ENCODE results near the gene JARID2. TPM values are rescaled to one million over a fixed set of nuclear protein-coding genes. Genes with fewer than 3 reads are reported as not detected.

Gene JARID2
- total and polyA plus RNA-seq, 2 of the 8 experiments (the other 6 are each of a cell fraction or from before 2014, with no cell fraction given), result 60.1 to 239 TPM

DNA sequence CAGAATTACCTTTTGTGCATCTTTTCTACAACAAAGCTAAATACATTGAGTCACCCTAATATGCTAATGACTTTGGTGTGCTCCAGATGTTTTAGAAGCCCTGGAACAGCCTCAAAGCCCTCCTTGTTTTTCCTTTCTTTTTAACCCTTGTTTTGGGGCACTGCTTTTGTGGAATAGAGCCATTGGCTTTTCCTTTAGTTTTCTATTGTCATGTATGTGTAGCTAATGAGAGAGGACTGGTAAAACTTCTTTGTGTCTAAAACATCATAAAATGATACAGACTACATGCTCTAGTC, 158.8 kb downstream of the JARID2 start (continued):
- TF ChIP-seq, protein P1, sequence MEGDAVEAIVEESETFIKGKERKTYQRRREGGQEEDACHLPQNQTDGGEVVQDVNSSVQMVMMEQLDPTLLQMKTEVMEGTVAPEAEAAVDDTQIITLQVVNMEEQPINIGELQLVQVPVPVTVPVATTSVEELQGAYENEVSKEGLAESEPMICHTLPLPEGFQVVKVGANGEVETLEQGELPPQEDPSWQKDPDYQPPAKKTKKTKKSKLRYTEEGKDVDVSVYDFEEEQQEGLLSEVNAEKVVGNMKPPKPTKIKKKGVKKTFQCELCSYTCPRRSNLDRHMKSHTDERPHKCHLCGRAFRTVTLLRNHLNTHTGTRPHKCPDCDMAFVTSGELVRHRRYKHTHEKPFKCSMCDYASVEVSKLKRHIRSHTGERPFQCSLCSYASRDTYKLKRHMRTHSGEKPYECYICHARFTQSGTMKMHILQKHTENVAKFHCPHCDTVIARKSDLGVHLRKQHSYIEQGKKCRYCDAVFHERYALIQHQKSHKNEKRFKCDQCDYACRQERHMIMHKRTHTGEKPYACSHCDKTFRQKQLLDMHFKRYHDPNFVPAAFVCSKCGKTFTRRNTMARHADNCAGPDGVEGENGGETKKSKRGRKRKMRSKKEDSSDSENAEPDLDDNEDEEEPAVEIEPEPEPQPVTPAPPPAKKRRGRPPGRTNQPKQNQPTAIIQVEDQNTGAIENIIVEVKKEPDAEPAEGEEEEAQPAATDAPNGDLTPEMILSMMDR (IDR thresholded peaks at IDR 0.05; ENCODE audit: control extremely low read depth in 1 of 3, insufficient read depth in 1 of 3, low read depth in 1 of 3, low read length in 3 of 3), result no peak
- TF ChIP-seq RNF2 (IDR thresholded peaks at IDR 0.05; ENCODE audit: borderline replicate concordance, low read depth, low read length, missing control alignments, poor library complexity, severe bottlenecking), result no peak
- TF ChIP-seq RAD21 (IDR thresholded peaks at IDR 0.05 in 1 of 2, conservative IDR thresholded peaks at IDR 0.05 in 1 of 2; ENCODE audit: low read depth in 2 of 2, low read length in 2 of 2), result no peak
- no peak for TF ChIP-seq POLR2AphosphoS5 (IDR thresholded peaks at IDR 0.05; ENCODE audit: low read depth, low read length)
- TF ChIP-seq CREB1 (IDR thresholded peaks at IDR 0.05), result no peak
- TF ChIP-seq CEBPB (IDR thresholded peaks at IDR 0.05; ENCODE audit: low read depth, low read length), result no peak
- TF ChIP-seq JUND (IDR thresholded peaks at IDR 0.05; ENCODE audit: low read length), result no peak
- no peak for TF ChIP-seq CHD1 (IDR thresholded peaks at IDR 0.05; ENCODE audit: low read depth, low read length)
- no peak for TF ChIP-seq TCF12 (IDR thresholded peaks at IDR 0.05; ENCODE audit: low read depth, low read length)
- TF ChIP-seq BRCA1 (IDR thresholded peaks at IDR 0.05; ENCODE audit: low read depth, low read length), result no peak
